Measurements from ENCODE around the gene ARHGEF37.

DNA sequence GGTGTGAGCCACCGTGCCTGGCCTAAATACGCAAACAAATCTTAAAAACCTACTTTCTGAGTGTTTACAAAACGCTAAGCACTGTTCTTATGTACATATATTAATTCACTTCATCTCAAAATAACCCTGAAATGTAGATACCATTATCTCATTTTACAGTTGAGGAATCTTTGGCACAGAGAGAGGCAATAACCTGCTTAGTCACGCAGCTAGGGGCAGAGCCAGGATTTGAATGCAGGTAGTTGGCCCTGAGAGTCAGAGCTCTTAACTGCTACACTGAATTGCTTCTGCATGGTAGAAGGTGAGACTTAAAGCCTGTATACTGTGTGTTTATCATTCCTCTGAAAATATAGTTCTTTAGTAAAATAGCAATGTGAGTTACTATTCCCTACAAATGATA, 21.9 kb downstream of the ARHGEF37 start:
- TF ChIP-seq, protein P1, sequence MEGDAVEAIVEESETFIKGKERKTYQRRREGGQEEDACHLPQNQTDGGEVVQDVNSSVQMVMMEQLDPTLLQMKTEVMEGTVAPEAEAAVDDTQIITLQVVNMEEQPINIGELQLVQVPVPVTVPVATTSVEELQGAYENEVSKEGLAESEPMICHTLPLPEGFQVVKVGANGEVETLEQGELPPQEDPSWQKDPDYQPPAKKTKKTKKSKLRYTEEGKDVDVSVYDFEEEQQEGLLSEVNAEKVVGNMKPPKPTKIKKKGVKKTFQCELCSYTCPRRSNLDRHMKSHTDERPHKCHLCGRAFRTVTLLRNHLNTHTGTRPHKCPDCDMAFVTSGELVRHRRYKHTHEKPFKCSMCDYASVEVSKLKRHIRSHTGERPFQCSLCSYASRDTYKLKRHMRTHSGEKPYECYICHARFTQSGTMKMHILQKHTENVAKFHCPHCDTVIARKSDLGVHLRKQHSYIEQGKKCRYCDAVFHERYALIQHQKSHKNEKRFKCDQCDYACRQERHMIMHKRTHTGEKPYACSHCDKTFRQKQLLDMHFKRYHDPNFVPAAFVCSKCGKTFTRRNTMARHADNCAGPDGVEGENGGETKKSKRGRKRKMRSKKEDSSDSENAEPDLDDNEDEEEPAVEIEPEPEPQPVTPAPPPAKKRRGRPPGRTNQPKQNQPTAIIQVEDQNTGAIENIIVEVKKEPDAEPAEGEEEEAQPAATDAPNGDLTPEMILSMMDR (IDR thresholded peaks at IDR 0.05), result no peak
- no peak for TF ChIP-seq ZFX (IDR thresholded peaks at IDR 0.05; ENCODE audit: borderline replicate concordance)
